HG03196 (cell line): ENCODE results near the gene SIRPB2.

ENCODE experiments used
- ATAC-seq: cut with Tn5 transposase; IDR thresholded peaks from one replicate; pipeline ENCODE4 v1.9.1; 2021; ENCODE audit not compliant: unreplicated experiment

Gene SIRPB2

GRCh38 chr20:1491281-1491840 is at the start of gene SIRPB2:
Gene SIRPB2, minus strand, starts transcription at chr20:1491420. Its CDS starts 61 bp downstream, at chr20:1491359.
- no peak for ATAC-seq

GRCh38 chr20:1539816-1540419 is 48.7 kb upstream of the SIRPB2 start:
- ATAC-seq: no peak

GRCh38 chr20:1538655-1539054 is 47.4 kb upstream of the SIRPB2 start:
- no peak for ATAC-seq

GRCh38 chr20:1537731-1538058 is 46.5 kb upstream of the SIRPB2 start:
- ATAC-seq: no peak

- ATAC-seq: no peak
These were observed 45.9 kb upstream of the SIRPB2 start for GRCh38 chr20:1536893-1537730.

GRCh38 chr20:1535420-1536175 is 44.4 kb upstream of the SIRPB2 start:
- peak; percentile 89 for ATAC-seq

- no peak for ATAC-seq
These were observed 43.3 kb upstream of the SIRPB2 start for GRCh38 chr20:1534526-1534925.

- ATAC-seq: no peak
These were observed 41.8 kb upstream of the SIRPB2 start for GRCh38 chr20:1533059-1533458.

- ATAC-seq: no peak
These were observed 37.6 kb upstream of the SIRPB2 start for GRCh38 chr20:1528811-1529210.

GRCh38 chr20:1527923-1528322 is 36.7 kb upstream of the SIRPB2 start:
- no peak for ATAC-seq

GRCh38 chr20:1526896-1527295 is 35.7 kb upstream of the SIRPB2 start:
- ATAC-seq: no peak

- no peak for ATAC-seq
These were observed 35.1 kb upstream of the SIRPB2 start for GRCh38 chr20:1526310-1526709.

GRCh38 chr20:1524004-1524403 is 32.8 kb upstream of the SIRPB2 start:
- no peak for ATAC-seq

- ATAC-seq: no peak
These were observed 25.8 kb upstream of the SIRPB2 start for GRCh38 chr20:1517010-1517409.

- no peak for ATAC-seq
These were observed 22.6 kb upstream of the SIRPB2 start for GRCh38 chr20:1513801-1514200.

GRCh38 chr20:1509237-1509636 is 18.0 kb upstream of the SIRPB2 start:
- ATAC-seq: no peak

GRCh38 chr20:1508574-1508973 is 17.4 kb upstream of the SIRPB2 start:
- ATAC-seq: no peak

- ATAC-seq: no peak
These were observed 16.1 kb upstream of the SIRPB2 start for GRCh38 chr20:1507276-1507675.

- ATAC-seq: no peak
These were observed 14.7 kb upstream of the SIRPB2 start for GRCh38 chr20:1505871-1506270.

- no peak for ATAC-seq
These were observed 14.1 kb upstream of the SIRPB2 start for GRCh38 chr20:1505361-1505760.

- peak; percentile 91 for ATAC-seq
These were observed 12.5 kb upstream of the SIRPB2 start for GRCh38 chr20:1503564-1504227.
